ENCODE data around the gene CD86. TPM values are rescaled to one million over a fixed set of nuclear protein-coding genes. Genes with fewer than 3 reads are reported as not detected.
"Not testable (repeated sequence)": the region's sequence is repeated elsewhere in the genome, so short reads cannot be mapped to it uniquely, and the experiment has no call there.

The CD86 gene
- total RNA-seq, 2 experiments from 2014 or later = not detected

- no peak overlapping the region for H3K4me3 Mint-ChIP-seq
- no peaks in the 10 kb centered on the region for H3K9me3 Mint-ChIP-seq
- no peaks in the 10 kb centered on the region for H3K4me1 Mint-ChIP-seq (ENCODE audit: low read depth)
- intact Hi-C loops (cut with micrococcal nuclease) = no loop called here
- CTCF ChIA-PET = interaction anchor here (1.1 kb wide), 1 partner anchor 22 kb away, joined by 5 read pairs; no protein-coding TSS in a partner anchor
- no peak for DNase-seq
- peaks cover 12% of the 10 kb centered on the region for H3K27me3 Mint-ChIP-seq (ENCODE audit: low read depth)
- H3K27ac Mint-ChIP-seq = no peak overlapping the region
- no peaks in the 10 kb centered on the region for H3K36me3 Mint-ChIP-seq (ENCODE audit: low read depth)
Observed at GRCh38 chr3:122132949-122133540, 77.9 kb downstream of the CD86 start.

GRCh38 chr3:122146466-122146865, 91.3 kb downstream of the CD86 start:
- Mint-ChIP-seq H3K27me3 (ENCODE audit: low read depth) (peaks cover 1% of the 10 kb centered on the region), H3K27ac (peak overlapping the region; percentile 46), H3K4me3 (no peak overlapping the region), H3K9me3 (peaks cover 3% of the 10 kb centered on the region), H3K4me1 (ENCODE audit: low read depth) (peaks cover 28% of the 10 kb centered on the region), H3K36me3 (ENCODE audit: low read depth) (peaks cover 3% of the 10 kb centered on the region)
- DNase-seq = peak; percentile 86
- intact Hi-C loops (cut with micrococcal nuclease) = loop anchor here (1.0 to 5.0 kb wide), 13 partner anchors 22 to 600 kb away; partner anchors contain the start of genes EAF2, GOLGB1, HCLS1 and IQCB1
- CTCF ChIA-PET = interaction anchor here (0.5 kb wide), 1 partner anchor 182 kb away, joined by 3 read pairs; no protein-coding TSS in a partner anchor

- H3K4me1 Mint-ChIP-seq (ENCODE audit: low read depth) = peaks cover 28% of the 10 kb centered on the region
- H3K4me3 Mint-ChIP-seq = no peak overlapping the region
- peaks cover 1% of the 10 kb centered on the region for H3K36me3 Mint-ChIP-seq (ENCODE audit: low read depth)
- intact Hi-C loops (cut with micrococcal nuclease) = loop anchor here (5.0 kb wide), 2 partner anchors 268 to 402 kb away; partner anchors contain the start of genes GOLGB1 and WDR5B
- H3K27me3 Mint-ChIP-seq (ENCODE audit: low read depth) = no peaks in the 10 kb centered on the region
- peaks cover 9% of the 10 kb centered on the region for H3K9me3 Mint-ChIP-seq
- no peak overlapping the region for H3K27ac Mint-ChIP-seq
- DNase-seq = no peak
- CTCF ChIA-PET = interaction anchor here (0.5 to 2.0 kb wide), 2 partner anchors 47 to 244 kb away, joined by 4 to 7 read pairs; no protein-coding TSS in a partner anchor
Observed at GRCh38 chr3:122148941-122149627, 93.9 kb downstream of the CD86 start.

- no peak overlapping the region for H3K27ac Mint-ChIP-seq
- peaks cover 30% of the 10 kb centered on the region for H3K9me3 Mint-ChIP-seq
- peaks cover 21% of the 10 kb centered on the region for H3K4me1 Mint-ChIP-seq (ENCODE audit: low read depth)
- intact Hi-C loops (cut with micrococcal nuclease) = no loop called here
- H3K27me3 Mint-ChIP-seq (ENCODE audit: low read depth) = no peaks in the 10 kb centered on the region
- no peak for DNase-seq
- H3K36me3 Mint-ChIP-seq (ENCODE audit: low read depth) = peaks cover 3% of the 10 kb centered on the region
- no peak overlapping the region for H3K4me3 Mint-ChIP-seq
- CTCF ChIA-PET = no interaction called here
Observed at GRCh38 chr3:122151480-122151879, 96.3 kb downstream of the CD86 start.

- H3K36me3 Mint-ChIP-seq (ENCODE audit: low read depth); H3K9me3 Mint-ChIP-seq; CTCF ChIA-PET: not testable (repeated sequence)
Observed at GRCh38 chr3:122164983-122165382, 109.8 kb downstream of the CD86 start.

GRCh38 chr3:122167630-122168029, 112.5 kb downstream of the CD86 start:
- Mint-ChIP-seq H3K4me1 (ENCODE audit: low read depth) (no peaks in the 10 kb centered on the region), H3K36me3 (ENCODE audit: low read depth) (no peaks in the 10 kb centered on the region), H3K27ac (no peak overlapping the region), H3K27me3 (ENCODE audit: low read depth) (peaks cover 6% of the 10 kb centered on the region), H3K9me3 (no peaks in the 10 kb centered on the region), H3K4me3 (no peak overlapping the region)
- CTCF ChIA-PET = no interaction called here
- DNase-seq = no peak
- intact Hi-C loops (cut with micrococcal nuclease) = no loop called here

More at GRCh38 chr3:122164983-122165382, 109.8 kb downstream of the CD86 start:
- DNase-seq; H3K27ac Mint-ChIP-seq; H3K27me3 Mint-ChIP-seq (ENCODE audit: low read depth); H3K4me1 Mint-ChIP-seq (ENCODE audit: low read depth); H3K4me3 Mint-ChIP-seq; intact Hi-C loops (cut with micrococcal nuclease): not testable (repeated sequence)

- Mint-ChIP-seq H3K9me3 (no peaks in the 10 kb centered on the region), H3K36me3 (ENCODE audit: low read depth) (no peaks in the 10 kb centered on the region), H3K4me3 (no peak overlapping the region), H3K4me1 (ENCODE audit: low read depth) (no peaks in the 10 kb centered on the region), H3K27ac (no peak overlapping the region), H3K27me3 (ENCODE audit: low read depth) (peaks cover 9% of the 10 kb centered on the region)
- no peak for DNase-seq
- intact Hi-C loops (cut with micrococcal nuclease) = no loop called here
- CTCF ChIA-PET = no interaction called here
Observed at GRCh38 chr3:122168044-122168443, 112.9 kb downstream of the CD86 start.

GRCh38 chr3:122169911-122170310, 114.7 kb downstream of the CD86 start:
- CTCF ChIA-PET = no interaction called here
- intact Hi-C loops (cut with micrococcal nuclease) = no loop called here
- Mint-ChIP-seq H3K4me3 (no peak overlapping the region), H3K27me3 (ENCODE audit: low read depth) (peaks cover 9% of the 10 kb centered on the region), H3K4me1 (ENCODE audit: low read depth) (no peaks in the 10 kb centered on the region), H3K9me3 (no peaks in the 10 kb centered on the region), H3K36me3 (ENCODE audit: low read depth) (no peaks in the 10 kb centered on the region), H3K27ac (no peak overlapping the region)
- DNase-seq = no peak

Other genes starting within 250 kb of the CD86 start
- 10 to 100 TPM; 36.5 to 37.8 TPM for gene IQCB1, start 220.3 kb upstream of the CD86 start, total RNA-seq
- 1 to 10 TPM; 8.2 to 9.3 TPM for gene EAF2, start 220.2 kb upstream of the CD86 start, total RNA-seq
- 1 to 10 TPM in 1 of 2 experiments, under 1 TPM in 1; 0.49 to 1.5 TPM for gene SLC15A2, start 161.0 kb upstream of the CD86 start, total RNA-seq
- not detected for gene ILDR1, start 33.1 kb upstream of the CD86 start, total RNA-seq
- not detected for gene CASR, start 128.3 kb downstream of the CD86 start, total RNA-seq